UCSD-AML1 (cell line): ENCODE results near the gene DENND2A.
"Not testable (repeated sequence)": the region's sequence is repeated elsewhere in the genome, so short reads cannot be mapped to it uniquely, and the experiment has no call there.

Experiments used
- DNase-seq: peaks from one replicate; lab custom pipeline; 2025; ENCODE audit not compliant: unreplicated experiment; lab: John Stamatoyannopoulos, UW

DENND2A gene

GRCh38 chr7:140623980-140624379 is 16.6 kb downstream of the DENND2A start:
- DNase-seq = no peak

DNA sequence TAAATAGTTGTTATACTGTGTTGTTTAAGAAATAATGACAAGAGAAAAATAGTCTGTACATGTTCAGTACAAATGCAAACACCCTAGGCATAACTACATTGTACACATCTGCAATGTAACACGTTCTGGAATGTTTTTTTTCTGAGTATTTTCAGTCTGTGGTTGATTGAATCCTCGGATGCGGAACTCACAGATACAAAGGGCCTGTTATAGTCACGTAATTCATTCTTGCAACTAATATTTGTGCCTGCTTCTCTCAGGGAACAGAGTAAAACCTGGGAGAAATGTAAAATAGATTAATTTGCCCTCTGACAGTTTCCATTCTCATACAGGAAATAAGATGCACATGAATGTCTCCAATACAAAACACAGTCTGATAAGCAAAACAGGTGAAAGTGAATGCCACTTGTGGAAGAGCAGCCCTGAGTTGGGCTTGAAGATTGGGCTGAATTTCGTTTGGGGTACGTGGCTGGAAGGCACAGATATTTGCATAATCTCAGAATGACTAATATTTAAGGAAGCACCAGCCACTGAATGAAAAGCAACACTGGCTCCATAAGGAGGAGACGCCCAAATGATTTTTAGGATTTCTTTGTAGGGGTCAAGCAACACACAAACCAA is 19.1 kb downstream of the DENND2A start:
- no peak for DNase-seq

- DNase-seq = not testable (repeated sequence)
These were observed 20.6 kb downstream of the DENND2A start for GRCh38 chr7:140619915-140620510.

DNA sequence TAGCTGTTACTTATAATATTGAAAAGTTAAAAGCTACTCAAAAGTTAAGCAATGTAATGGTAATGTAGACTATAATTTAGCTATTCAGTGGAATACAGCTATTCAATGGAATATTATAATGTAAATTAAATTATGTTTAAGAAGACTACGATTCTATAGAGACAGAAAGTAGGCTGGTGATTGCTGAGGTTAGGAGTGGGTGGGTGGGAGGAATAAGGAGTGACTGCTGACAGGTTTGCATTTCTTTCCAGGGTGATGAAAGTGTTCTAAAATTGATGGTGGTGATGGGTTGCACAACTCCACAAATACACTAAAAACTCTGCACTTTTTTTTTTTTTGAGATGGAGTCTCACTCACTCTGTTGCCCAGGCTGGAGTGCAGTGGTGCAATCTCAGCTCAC is 21.4 kb downstream of the DENND2A start:
- DNase-seq = no peak

DNA sequence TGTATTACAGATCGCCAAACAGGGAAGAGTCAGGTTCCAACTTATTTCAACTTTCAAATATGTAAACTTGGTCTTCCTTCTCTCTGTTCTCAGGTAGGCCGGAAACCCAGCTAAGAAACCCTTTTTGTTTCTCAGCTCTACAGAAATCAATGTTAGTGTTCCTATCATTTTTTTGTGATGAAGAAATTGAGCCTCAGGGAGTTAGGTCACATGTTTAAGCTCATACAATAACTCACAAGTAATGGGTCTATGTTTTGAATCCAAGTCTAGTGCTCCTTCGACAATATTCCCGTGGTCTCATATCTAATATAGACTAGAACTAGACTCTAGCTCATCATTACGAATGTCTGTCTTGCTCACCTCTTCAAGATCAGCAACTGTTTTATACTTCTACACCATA is 22.3 kb downstream of the DENND2A start:
- no peak for DNase-seq

DNA sequence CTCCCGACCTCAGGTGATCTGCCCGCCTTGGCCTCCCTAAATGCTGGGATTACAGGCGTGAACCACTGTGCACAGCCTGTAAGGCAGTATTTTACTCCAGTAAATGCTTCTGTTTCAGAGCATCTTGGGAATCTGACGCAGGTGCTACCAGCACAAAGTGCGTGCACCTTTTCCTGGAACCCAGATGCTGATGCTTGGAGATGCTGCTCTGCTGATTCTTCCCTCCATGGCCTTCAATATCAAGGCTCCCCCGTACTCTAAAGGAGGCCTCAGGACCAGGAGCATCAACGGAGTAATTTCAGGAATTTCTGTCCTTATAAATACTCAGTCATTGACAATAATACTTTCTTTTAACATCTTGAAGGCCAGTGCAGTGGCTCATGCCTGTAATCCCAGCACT is 23.5 kb downstream of the DENND2A start:
- DNase-seq = no peak

- no peak for DNase-seq
These were observed 24.3 kb downstream of the DENND2A start for GRCh38 chr7:140616328-140616727.

DNA sequence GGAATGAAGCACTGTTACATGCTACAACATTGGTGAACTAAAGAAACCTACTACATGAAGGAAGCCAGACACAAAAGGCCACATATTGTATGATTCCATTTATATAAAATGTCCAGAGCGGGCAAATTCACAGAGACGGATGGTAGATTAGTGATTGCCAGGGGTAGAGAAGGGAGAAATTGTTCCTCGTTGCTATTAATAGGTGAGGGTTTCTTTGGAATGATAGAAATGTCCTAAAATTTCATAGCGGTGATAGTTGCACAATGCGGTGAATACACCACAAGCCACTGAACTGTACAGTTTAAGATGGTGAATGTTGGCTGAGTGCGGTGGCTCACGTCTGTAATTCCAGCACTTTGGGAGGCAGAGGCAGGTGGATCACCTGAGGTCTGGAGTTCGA is 29.0 kb downstream of the DENND2A start:
- no peak for DNase-seq

GRCh38 chr7:140610204-140611165 is 30.1 kb downstream of the DENND2A start:
- DNase-seq = no peak

GRCh38 chr7:140609646-140610045 is 31.0 kb downstream of the DENND2A start:
- DNase-seq = no peak

DNA sequence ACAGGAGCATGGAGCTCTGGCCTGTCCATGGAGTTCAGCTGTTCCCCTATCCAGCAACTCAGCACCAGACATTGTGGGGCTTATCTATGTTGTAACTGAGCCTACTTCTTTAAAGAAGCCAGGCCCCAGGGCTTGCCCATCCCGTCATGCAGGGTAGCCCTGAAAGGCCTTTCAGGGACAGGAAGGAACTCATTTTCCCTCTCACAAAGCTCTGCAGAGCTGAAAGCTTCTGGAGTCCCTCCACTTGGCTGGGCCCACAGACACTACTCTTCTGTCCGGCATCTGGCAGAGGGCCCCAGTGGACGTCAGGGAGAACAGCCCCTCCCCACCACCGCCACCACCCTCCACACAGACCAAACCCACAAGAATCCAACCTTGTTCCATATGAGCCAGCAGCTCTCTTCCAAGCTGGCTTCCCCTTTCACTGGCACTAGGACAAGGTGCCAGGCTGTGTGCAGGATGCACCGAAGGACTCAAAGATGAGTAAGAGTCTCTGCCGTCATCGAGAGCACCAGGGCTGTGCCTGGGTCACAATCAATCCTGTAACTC is 33.1 kb downstream of the DENND2A start:
- DNase-seq = no peak

- no peak for DNase-seq
These were observed 35.3 kb downstream of the DENND2A start for GRCh38 chr7:140605337-140605736.

GRCh38 chr7:140604760-140605159 is 35.9 kb downstream of the DENND2A start:
- DNase-seq = no peak

DNA sequence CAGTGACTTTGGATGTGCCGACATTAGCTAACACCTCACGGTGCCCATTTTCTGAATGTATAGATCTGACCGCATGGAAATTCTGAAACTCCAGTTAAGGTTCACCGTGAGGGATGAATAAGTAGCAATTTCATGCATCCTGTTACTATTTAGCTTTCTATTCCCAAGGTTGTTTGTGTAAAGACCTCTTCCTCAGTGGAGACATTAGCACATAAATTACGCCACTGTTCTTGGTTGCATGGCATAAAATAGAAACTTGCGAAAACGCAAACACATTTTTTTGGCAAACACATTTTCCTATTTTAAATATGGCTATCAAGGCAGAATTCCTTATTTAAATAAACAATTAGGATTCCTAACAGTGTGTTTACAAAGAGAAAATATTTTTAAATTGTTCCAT is 36.5 kb downstream of the DENND2A start:
- DNase-seq = no peak

DNA sequence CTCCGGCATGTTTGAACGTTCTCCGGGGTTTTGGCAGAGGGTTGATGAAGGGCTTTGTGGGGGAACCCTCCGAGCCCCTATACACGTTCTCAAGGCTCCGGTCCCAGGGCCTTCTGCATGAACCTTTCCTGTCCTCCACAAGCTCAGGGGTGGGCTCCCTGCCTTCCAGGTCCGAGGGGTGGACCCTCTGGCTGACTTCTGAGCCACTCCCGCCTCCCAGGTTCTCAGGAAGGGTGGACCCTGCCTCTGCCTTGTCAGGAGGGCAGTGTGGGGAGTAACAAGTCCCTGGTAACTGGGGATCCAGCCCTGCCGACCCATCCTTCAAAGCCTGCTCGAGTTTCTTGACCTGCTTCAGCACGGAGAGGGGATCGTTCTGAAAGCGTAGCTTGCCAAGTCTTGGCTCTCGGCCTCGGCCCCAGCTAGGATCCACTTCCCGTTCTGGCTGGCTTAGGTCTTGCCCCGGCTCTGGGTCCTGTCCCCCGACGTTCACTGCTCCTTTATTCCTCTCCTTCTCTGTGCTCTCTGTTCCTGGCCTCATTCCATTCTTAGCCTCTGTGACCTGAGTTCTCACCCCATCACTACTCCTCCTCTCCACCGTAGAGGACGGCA is 38.9 kb downstream of the DENND2A start:
- no peak for DNase-seq

DNA sequence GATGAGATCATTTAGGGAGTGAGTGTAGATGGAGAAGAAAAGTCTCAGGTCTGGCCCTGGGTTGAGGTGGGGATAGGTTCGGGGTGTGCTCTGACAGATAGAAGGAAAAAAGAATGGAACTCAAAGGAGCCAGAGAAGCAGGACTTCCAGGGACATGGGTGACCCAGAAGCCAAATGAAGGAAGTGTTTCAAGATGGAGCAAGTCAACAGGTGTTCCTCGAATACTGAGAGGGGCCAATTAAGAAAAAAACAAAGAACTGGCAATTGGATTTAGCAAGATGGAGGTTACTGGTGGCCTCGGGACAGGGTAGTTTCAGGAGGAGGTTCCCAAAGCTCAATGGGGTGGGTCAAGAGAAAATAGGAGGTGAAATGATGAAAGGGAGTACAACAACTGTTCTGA is 40.3 kb downstream of the DENND2A start:
- no peak for DNase-seq

GRCh38 chr7:140597428-140597949 is 43.1 kb downstream of the DENND2A start:
- DNase-seq = no peak

- no peak for DNase-seq
These were observed 43.8 kb downstream of the DENND2A start for GRCh38 chr7:140596519-140597427.

- no peak for DNase-seq
These were observed 45.0 kb downstream of the DENND2A start for GRCh38 chr7:140595468-140596092.
